ENCODE measurements around the gene NEAT1. TPM values are rescaled to one million over a fixed set of nuclear protein-coding genes. Genes with fewer than 3 reads are reported as not detected.
"Not testable (repeated sequence)": the region's sequence is repeated elsewhere in the genome, so short reads cannot be mapped to it uniquely, and the experiment has no call there.

The NEAT1 gene
- total RNA-seq, 3 donors from 2014 or later = 323 to 391 (median 351) TPM

GRCh38 chr11:65448074-65448417 lies 25.4 kb downstream of the NEAT1 start:
- Histone ChIP-seq H3K36me3 (no peaks in the 10 kb centered on the region), H3K27me3 (no peaks in the 10 kb centered on the region), H3K4me1 (peaks cover 0 to 9% of the 10 kb centered on the region in 2 donors), H3K27ac (peak overlapping the region; percentile 3 to 53), H3K4me3 (no peak overlapping the region), H3K9me3 (no peaks in the 10 kb centered on the region)
- DNase-seq (ENCODE audit: low spot score in 2 of 2) = no peak
- no peak for TF ChIP-seq POLR2AphosphoS5 (IDR thresholded peaks at IDR 0.05)
- no peak for TF ChIP-seq POLR2A (IDR thresholded peaks at IDR 0.05)
- TF ChIP-seq CTCF (IDR thresholded peaks at IDR 0.05) = no peak
- intact Hi-C loops (cut with DNase I; ENCODE audit: low total_unique reads) = no loop called here

- no peak for TF ChIP-seq CTCF (IDR thresholded peaks at IDR 0.05)
- peak in 2 of 3 donors; percentile 21 to 53 for TF ChIP-seq POLR2AphosphoS5 (IDR thresholded peaks at IDR 0.05)
- DNase-seq (ENCODE audit: low spot score in 2 of 2) = no peak
- peaks cover 0 to 3% of the 10 kb centered on the region in 2 donors for H3K4me1 ChIP-seq
- H3K27me3 ChIP-seq = no peaks in the 10 kb centered on the region
- H3K27ac ChIP-seq = peak overlapping the region; percentile 3 to 53
- intact Hi-C loops (cut with DNase I; ENCODE audit: low total_unique reads) = no loop called here
- no peak overlapping the region for H3K4me3 ChIP-seq
- H3K36me3 ChIP-seq = no peaks in the 10 kb centered on the region
- H3K9me3 ChIP-seq = no peaks in the 10 kb centered on the region
Observed at GRCh38 chr11:65448418-65449105, 26.0 kb downstream of the NEAT1 start.

GRCh38 chr11:65451301-65451700 lies 28.7 kb downstream of the NEAT1 start:
- intact Hi-C loops (cut with DNase I; ENCODE audit: low total_unique reads); H3K9me3 ChIP-seq; H3K36me3 ChIP-seq; H3K27ac ChIP-seq; H3K4me3 ChIP-seq; H3K27me3 ChIP-seq; H3K4me1 ChIP-seq: not testable (repeated sequence)
- DNase-seq (ENCODE audit: low spot score in 2 of 2) = peak in 1 of 2 donors; percentile 30

DNA sequence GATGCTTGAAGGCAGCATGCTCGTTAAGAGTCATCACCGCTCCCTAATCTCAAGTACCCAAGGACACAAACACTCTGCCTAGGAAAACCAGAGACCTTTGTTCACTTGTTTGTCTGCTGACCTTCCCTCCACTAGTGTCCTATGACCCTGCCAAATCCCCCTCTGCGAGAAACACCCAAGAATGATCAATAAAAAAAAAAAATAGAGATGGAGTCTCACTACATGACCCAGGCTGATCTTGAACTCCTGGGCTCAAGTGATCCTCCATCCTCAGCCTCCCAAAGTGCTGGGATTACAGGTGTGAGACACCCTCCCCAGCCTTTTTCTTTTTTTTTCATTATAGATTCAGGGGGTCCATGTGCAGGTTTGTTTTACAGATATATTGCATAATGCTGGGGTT lies 29.7 kb downstream of the NEAT1 start:
- H3K27ac ChIP-seq; DNase-seq (ENCODE audit: low spot score in 2 of 2); H3K4me3 ChIP-seq; intact Hi-C loops (cut with DNase I; ENCODE audit: low total_unique reads); H3K36me3 ChIP-seq; H3K9me3 ChIP-seq; H3K4me1 ChIP-seq; H3K27me3 ChIP-seq: not testable (repeated sequence)

- Histone ChIP-seq H3K4me3 (no peak overlapping the region), H3K4me1 (peaks cover 0 to 3% of the 10 kb centered on the region in 2 donors), H3K27me3 (no peaks in the 10 kb centered on the region), H3K27ac (peak overlapping the region in 1 of 2 donors; percentile 29), H3K36me3 (no peaks in the 10 kb centered on the region), H3K9me3 (no peaks in the 10 kb centered on the region)
- intact Hi-C loops (cut with DNase I; ENCODE audit: low total_unique reads) = no loop called here
- TF ChIP-seq POLR2AphosphoS5 (IDR thresholded peaks at IDR 0.05) (no peak), POLR2A (IDR thresholded peaks at IDR 0.05) (no peak), CTCF (IDR thresholded peaks at IDR 0.05) (no peak)
- DNase-seq (ENCODE audit: low spot score in 2 of 2) = peak in 1 of 2 donors; percentile 35
Observed at GRCh38 chr11:65452806-65453490, 30.4 kb downstream of the NEAT1 start.

- H3K27ac ChIP-seq = peak overlapping the region; percentile 86 to 90
- H3K9me3 ChIP-seq = no peaks in the 10 kb centered on the region
- TF ChIP-seq POLR2A (IDR thresholded peaks at IDR 0.05) (no peak), POLR2AphosphoS5 (IDR thresholded peaks at IDR 0.05) (no peak), CTCF (IDR thresholded peaks at IDR 0.05) (no peak)
- H3K27me3 ChIP-seq = no peaks in the 10 kb centered on the region
- intact Hi-C loops (cut with DNase I; ENCODE audit: low total_unique reads) = no loop called here
- peak in 1 of 2 donors; percentile 25 for DNase-seq (ENCODE audit: low spot score in 2 of 2)
- H3K4me3 ChIP-seq = peak overlapping the region; percentile 50 to 70 (median 56)
- H3K4me1 ChIP-seq = peaks cover 0 to 3% of the 10 kb centered on the region in 2 donors
- H3K36me3 ChIP-seq = no peaks in the 10 kb centered on the region
Observed at GRCh38 chr11:65454311-65454695, 31.7 kb downstream of the NEAT1 start.
